Prostate gland (tissue), 2 donors: ENCODE data around the gene RELL1.

Experiments
- CTCF ChIP-seq, 4 experiments: fragments of 200-600 bp in 2 of 4; fragments of 450-650 bp in 2 of 4; sonication (generic) in 2 of 4; IDR thresholded peaks; 1 replicate in 3 of 4; 2 replicates in 1 of 4; pipeline ENCODE4 v1.5.1; 2016 to 2019; ENCODE audit warnings: antibody characterized with exemption in 4 of 4, mild to moderate bottlenecking in 2 of 4, moderate library complexity in 2 of 4
- POLR2A ChIP-seq: fragments of 450-650 bp; IDR thresholded peaks from one replicate; pipeline ENCODE4 v1.6.1; 2016; ENCODE audit warnings: antibody characterized with exemption, mild to moderate bottlenecking
- POLR2AphosphoS5 ChIP-seq: sonication (generic); formaldehyde crosslinking; IDR thresholded peaks from one replicate; pipeline ENCODE4 v1.6.1; 2017; ENCODE audit warnings: antibody characterized with exemption

GRCh38 chr4:37734989-37735388 lies 48.8 kb upstream of the RELL1 start:
- TF ChIP-seq CTCF (IDR thresholded peaks at IDR 0.05) (no peak), POLR2A (no peak), POLR2AphosphoS5 (no peak)
